ENCODE data around the gene SLC22A14.

DNA sequence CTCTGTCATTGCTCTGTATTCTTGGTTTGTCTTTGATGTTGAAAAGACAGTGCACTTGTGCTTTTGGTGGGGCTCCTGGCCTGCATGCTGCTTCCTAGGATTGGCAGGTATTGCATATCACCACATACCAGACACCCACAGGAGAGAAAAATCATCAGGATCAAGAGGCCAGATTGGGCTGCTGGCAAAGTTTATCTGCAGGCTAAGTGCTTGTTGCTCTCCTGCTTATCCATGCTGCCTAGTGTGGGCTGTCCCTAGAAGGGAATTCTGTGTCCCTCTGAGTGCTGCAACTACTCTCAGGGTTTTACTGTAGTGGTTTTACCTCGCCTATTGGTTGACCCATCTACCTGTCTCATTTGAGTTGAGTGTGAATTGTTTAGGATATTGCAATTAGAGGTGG is 17.3 kb upstream of the SLC22A14 start:
- TF ChIP-seq, protein P1, sequence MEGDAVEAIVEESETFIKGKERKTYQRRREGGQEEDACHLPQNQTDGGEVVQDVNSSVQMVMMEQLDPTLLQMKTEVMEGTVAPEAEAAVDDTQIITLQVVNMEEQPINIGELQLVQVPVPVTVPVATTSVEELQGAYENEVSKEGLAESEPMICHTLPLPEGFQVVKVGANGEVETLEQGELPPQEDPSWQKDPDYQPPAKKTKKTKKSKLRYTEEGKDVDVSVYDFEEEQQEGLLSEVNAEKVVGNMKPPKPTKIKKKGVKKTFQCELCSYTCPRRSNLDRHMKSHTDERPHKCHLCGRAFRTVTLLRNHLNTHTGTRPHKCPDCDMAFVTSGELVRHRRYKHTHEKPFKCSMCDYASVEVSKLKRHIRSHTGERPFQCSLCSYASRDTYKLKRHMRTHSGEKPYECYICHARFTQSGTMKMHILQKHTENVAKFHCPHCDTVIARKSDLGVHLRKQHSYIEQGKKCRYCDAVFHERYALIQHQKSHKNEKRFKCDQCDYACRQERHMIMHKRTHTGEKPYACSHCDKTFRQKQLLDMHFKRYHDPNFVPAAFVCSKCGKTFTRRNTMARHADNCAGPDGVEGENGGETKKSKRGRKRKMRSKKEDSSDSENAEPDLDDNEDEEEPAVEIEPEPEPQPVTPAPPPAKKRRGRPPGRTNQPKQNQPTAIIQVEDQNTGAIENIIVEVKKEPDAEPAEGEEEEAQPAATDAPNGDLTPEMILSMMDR (IDR thresholded peaks at IDR 0.05): no peak
- TF ChIP-seq POLR2A (IDR thresholded peaks at IDR 0.05): no peak
